GM21529 (cell line): ENCODE measurements around the gene CDCA4.
A peak's percentile ranks its signal among the peaks of the same experiment; 100 is the strongest.

Source experiments
- ATAC-seq: cut with Tn5 transposase; IDR thresholded peaks from one replicate; pipeline ENCODE4 v1.9.1; 2021; ENCODE audit not compliant: unreplicated experiment

The CDCA4 gene

GRCh38 chr14:104993808-104994591, 26.9 kb downstream of the CDCA4 start:
- ATAC-seq = no peak

GRCh38 chr14:104993306-104993705, 27.6 kb downstream of the CDCA4 start:
- no peak for ATAC-seq

- no peak for ATAC-seq
These were observed 28.4 kb downstream of the CDCA4 start for GRCh38 chr14:104992501-104992900.

- ATAC-seq = no peak
These were observed 29.0 kb downstream of the CDCA4 start for GRCh38 chr14:104991896-104992230.

GRCh38 chr14:104989951-104990303, 31.0 kb downstream of the CDCA4 start:
- ATAC-seq = no peak

- ATAC-seq = no peak
These were observed 31.5 kb downstream of the CDCA4 start for GRCh38 chr14:104989236-104989950.

GRCh38 chr14:104986487-104987164, 34.3 kb downstream of the CDCA4 start:
- ATAC-seq = no peak

- peak; percentile 95 for ATAC-seq
These were observed 35.0 kb downstream of the CDCA4 start, which contains the start of gene CLBA1 for GRCh38 chr14:104985675-104986486. CLBA1 (plus strand) TSS chr14:104985788; CDS start chr14:104986432, 644 bp downstream.

GRCh38 chr14:104984056-104984894, 36.6 kb downstream of the CDCA4 start:
- no peak for ATAC-seq

GRCh38 chr14:104983231-104983721, 37.6 kb downstream of the CDCA4 start:
- no peak for ATAC-seq

- ATAC-seq = no peak
These were observed 38.2 kb downstream of the CDCA4 start for GRCh38 chr14:104982548-104983230.

- no peak for ATAC-seq
These were observed 39.0 kb downstream of the CDCA4 start for GRCh38 chr14:104981699-104982541.

GRCh38 chr14:104980611-104981531, 40.0 kb downstream of the CDCA4 start:
- no peak for ATAC-seq

GRCh38 chr14:104979758-104980610, 40.9 kb downstream of the CDCA4 start:
- ATAC-seq = no peak

GRCh38 chr14:104978746-104979691, 41.9 kb downstream of the CDCA4 start:
- ATAC-seq = no peak
